Mucosa of rectum (tissue), 2 donors: ENCODE measurements around the gene HAND2.

Experiments used
- H3K27ac ChIP-seq, 2 donors: one replicate each; pipeline ENCODE4 v1.7.0; 2013; ENCODE audit warnings: inconsistent platforms in 2 of 2, low read depth in 2 of 2, low read length in 2 of 2
- H3K27me3 ChIP-seq, 2 donors: one replicate each; pipeline ENCODE4 v1.7.0; 2013; ENCODE audit warnings: low read length in 2 of 2; ENCODE audit not compliant: control insufficient read depth in 2 of 2, insufficient read depth in 2 of 2
- H3K36me3 ChIP-seq, 2 donors: one replicate each; pipeline ENCODE4 v1.7.0; 2013; ENCODE audit warnings: low read length in 2 of 2; ENCODE audit not compliant: control insufficient read depth in 2 of 2, insufficient read depth in 2 of 2
- H3K4me1 ChIP-seq, 2 donors: one replicate each; pipeline ENCODE4 v1.7.0; 2013; ENCODE audit warnings: low read length in 2 of 2, mild to moderate bottlenecking in 1 of 2; ENCODE audit not compliant: control insufficient read depth in 2 of 2, insufficient read depth in 2 of 2
- H3K4me3 ChIP-seq, 2 donors: one replicate each; pipeline ENCODE4 v1.7.0; 2013; ENCODE audit warnings: low read length in 2 of 2
- H3K9ac ChIP-seq, 2 donors: one replicate each; pipeline ENCODE4 v1.7.0; 2013; ENCODE audit warnings: low read length in 2 of 2, low read depth in 1 of 2, mild to moderate bottlenecking in 1 of 2
- H3K9me3 ChIP-seq, 2 donors: one replicate each; pipeline ENCODE4 v1.7.0; 2013; ENCODE audit warnings: low read length in 2 of 2; ENCODE audit not compliant: control insufficient read depth in 2 of 2
- donor health status: healthy.
- donor health status: Normal muscosa, but diverticular disease.

Gene HAND2

DNA sequence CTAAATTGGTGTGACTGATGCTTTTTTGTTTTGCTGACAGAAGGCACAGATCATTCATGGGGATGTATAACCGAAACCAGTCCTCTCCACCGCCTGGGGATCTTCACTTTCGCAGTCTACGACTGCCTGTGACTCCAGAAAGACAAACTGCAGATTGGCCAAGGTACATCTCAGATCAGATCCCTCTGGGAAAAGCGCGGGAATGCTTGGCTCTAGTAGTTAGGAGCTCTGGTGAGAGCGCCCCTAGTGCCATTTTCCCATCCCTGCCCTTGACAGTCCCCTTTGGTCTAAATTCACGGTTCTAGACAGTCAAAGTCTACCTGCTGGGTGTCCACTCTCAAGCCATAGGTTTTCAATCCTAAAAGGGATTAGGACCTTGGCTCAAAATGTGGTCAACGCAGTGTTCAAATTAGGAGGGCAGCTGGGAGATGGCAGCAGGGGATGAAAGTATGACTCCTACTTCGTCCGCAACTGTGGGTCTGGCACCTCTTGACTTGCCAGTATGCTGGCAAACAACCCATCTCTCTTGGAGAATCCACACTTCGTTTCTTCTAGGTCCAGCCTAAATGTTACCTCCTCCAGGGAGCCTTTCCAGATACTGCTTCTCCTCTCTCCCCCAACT lies 6.9 kb upstream of the HAND2 start:
- peaks cover 76 to 80% of the 10 kb centered on the region in 2 donors for H3K27me3 ChIP-seq
- peaks cover 5% of the 10 kb centered on the region in 2 donors for H3K4me1 ChIP-seq
- H3K4me3 ChIP-seq: no peak overlapping the region
- H3K27ac ChIP-seq: no peak overlapping the region
- H3K9ac ChIP-seq: no peak overlapping the region
- H3K36me3 ChIP-seq: no peaks in the 10 kb centered on the region
- no peaks in the 10 kb centered on the region for H3K9me3 ChIP-seq

- peaks cover 84 to 85% of the 10 kb centered on the region in 2 donors for H3K27me3 ChIP-seq
- no peak overlapping the region for H3K9ac ChIP-seq
- peaks cover 5% of the 10 kb centered on the region in 2 donors for H3K4me1 ChIP-seq
- no peak overlapping the region for H3K27ac ChIP-seq
- no peaks in the 10 kb centered on the region for H3K36me3 ChIP-seq
- H3K9me3 ChIP-seq: no peaks in the 10 kb centered on the region
- no peak overlapping the region for H3K4me3 ChIP-seq
Measured at GRCh38 chr4:173535957-173536356, 5.9 kb upstream of the HAND2 start.

GRCh38 chr4:173535165-173535902 lies 5.3 kb upstream of the HAND2 start:
- H3K27ac ChIP-seq: no peak overlapping the region
- H3K36me3 ChIP-seq: no peaks in the 10 kb centered on the region
- H3K9me3 ChIP-seq: no peaks in the 10 kb centered on the region
- H3K9ac ChIP-seq: no peak overlapping the region
- peaks cover 5% of the 10 kb centered on the region in 2 donors for H3K4me1 ChIP-seq
- H3K4me3 ChIP-seq: no peak overlapping the region
- peaks cover 88 to 89% of the 10 kb centered on the region in 2 donors for H3K27me3 ChIP-seq

GRCh38 chr4:173534434-173534833 lies 4.4 kb upstream of the HAND2 start:
- no peak overlapping the region for H3K27ac ChIP-seq
- peaks cover 5% of the 10 kb centered on the region in 2 donors for H3K4me1 ChIP-seq
- H3K9me3 ChIP-seq: no peaks in the 10 kb centered on the region
- H3K36me3 ChIP-seq: no peaks in the 10 kb centered on the region
- H3K27me3 ChIP-seq: peaks cover 82 to 87% of the 10 kb centered on the region in 2 donors
- no peak overlapping the region for H3K4me3 ChIP-seq
- H3K9ac ChIP-seq: no peak overlapping the region

- Histone ChIP-seq H3K4me1 (no peaks in the 10 kb centered on the region), H3K9me3 (peaks cover 0 to 3% of the 10 kb centered on the region in 2 donors), H3K27me3 (peaks cover 78 to 82% of the 10 kb centered on the region in 2 donors), H3K9ac (no peak overlapping the region), H3K36me3 (no peaks in the 10 kb centered on the region), H3K4me3 (peak overlapping the region in 1 of 2 donors; percentile 0), H3K27ac (no peak overlapping the region)
Measured at GRCh38 chr4:173532725-173533511, 2.9 kb upstream of the HAND2 start.

DNA sequence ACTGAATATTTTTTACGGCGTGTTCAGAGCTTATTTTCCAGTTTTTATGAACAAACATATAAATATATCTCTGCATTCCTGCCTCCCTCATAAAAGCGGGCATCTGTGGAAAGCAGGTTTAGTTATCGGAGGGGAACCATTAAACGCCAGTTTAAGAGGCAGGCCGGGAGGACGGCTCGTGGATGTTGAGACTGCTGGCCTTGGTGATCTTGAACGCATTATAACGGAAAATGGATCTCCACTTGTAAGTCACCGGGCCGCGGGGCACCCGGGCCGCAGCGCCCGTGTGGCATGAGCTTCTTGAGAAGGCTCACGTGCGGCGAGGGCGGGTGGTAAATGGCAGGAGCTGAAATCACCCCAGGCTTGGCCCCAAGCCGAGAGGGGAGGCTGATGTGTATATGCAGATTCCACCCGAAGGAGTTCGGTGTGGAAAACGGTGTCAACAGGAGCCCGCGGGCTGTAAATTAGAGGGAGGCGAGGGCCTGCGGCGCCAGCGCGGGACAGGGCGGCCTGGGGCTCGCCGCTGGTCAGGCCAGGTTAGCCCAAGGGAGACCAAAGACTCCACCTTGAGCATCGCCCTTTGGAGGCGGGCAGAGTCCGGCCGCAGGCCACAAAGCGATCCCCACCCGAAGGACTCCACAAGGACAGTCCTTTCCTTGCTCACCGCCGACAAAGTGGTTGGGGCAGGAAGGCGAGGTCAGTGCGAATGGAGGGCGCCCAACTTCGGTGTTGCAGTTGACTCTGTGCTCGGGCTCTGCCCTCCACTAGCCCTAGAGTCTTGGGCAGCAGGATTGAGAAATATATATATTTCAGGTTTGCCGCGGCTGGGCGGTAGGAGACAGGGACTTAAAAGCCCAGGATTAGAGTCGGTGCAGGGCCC lies 1.3 kb upstream of the HAND2 start:
- peak overlapping the region; percentile 22 to 60 for H3K4me3 ChIP-seq
- peaks cover 77% of the 10 kb centered on the region in 2 donors for H3K27me3 ChIP-seq
- peaks cover 0 to 3% of the 10 kb centered on the region in 2 donors for H3K9me3 ChIP-seq
- H3K4me1 ChIP-seq: no peaks in the 10 kb centered on the region
- H3K27ac ChIP-seq: peak overlapping the region; percentile 34 to 61
- no peaks in the 10 kb centered on the region for H3K36me3 ChIP-seq
- no peak overlapping the region for H3K9ac ChIP-seq

- H3K4me3 ChIP-seq: peak overlapping the region; percentile 22 to 60
- H3K9ac ChIP-seq: no peak overlapping the region
- peak overlapping the region in 1 of 2 donors; percentile 61 for H3K27ac ChIP-seq
- H3K9me3 ChIP-seq: peaks cover 0 to 3% of the 10 kb centered on the region in 2 donors
- H3K4me1 ChIP-seq: no peaks in the 10 kb centered on the region
- no peaks in the 10 kb centered on the region for H3K36me3 ChIP-seq
- peaks cover 68 to 73% of the 10 kb centered on the region in 2 donors for H3K27me3 ChIP-seq
Measured at GRCh38 chr4:173530326-173531085, 477 bp upstream of the HAND2 start.

GRCh38 chr4:173528378-173529321 lies 1.4 kb downstream of the HAND2 start:
- no peaks in the 10 kb centered on the region for H3K4me1 ChIP-seq
- peak overlapping the region; percentile 52 to 69 for H3K27ac ChIP-seq
- peaks cover 65 to 75% of the 10 kb centered on the region in 2 donors for H3K27me3 ChIP-seq
- no peaks in the 10 kb centered on the region for H3K36me3 ChIP-seq
- peak overlapping the region; percentile 47 to 50 for H3K9ac ChIP-seq
- peaks cover 0 to 3% of the 10 kb centered on the region in 2 donors for H3K9me3 ChIP-seq
- peak overlapping the region; percentile 32 to 67 for H3K4me3 ChIP-seq
